ENCODE measurements around the gene C14orf93. TPM values are rescaled to one million over a fixed set of nuclear protein-coding genes. Genes with fewer than 3 reads are reported as not detected.

C14orf93 gene
- total RNA-seq, 6 experiments from 2014 or later: 3.6 to 7.0 (median 5.7) TPM

GRCh38 chr14:23052671-23053070 is 42.7 kb upstream of the C14orf93 start:
- peaks cover 5% of the 10 kb centered on the region for H3K27me3 Mint-ChIP-seq (ENCODE audit: insufficient read depth)
- DNase-seq: no peak
- H3K9me3 Mint-ChIP-seq: no peaks in the 10 kb centered on the region
- H3K36me3 Mint-ChIP-seq (ENCODE audit: low read depth): peaks cover under 1% of the 10 kb centered on the region; the same call in 1 of the 2 replicates
- no peak overlapping the region for H3K27ac Mint-ChIP-seq
- TF ChIP-seq CTCF (IDR thresholded peaks at IDR 0.05): no peak
- H3K4me1 Mint-ChIP-seq (ENCODE audit: low read depth): peaks cover 18% of the 10 kb centered on the region
- no peak overlapping the region for H3K4me3 Mint-ChIP-seq

GRCh38 chr14:23052182-23052623 is 42.3 kb upstream of the C14orf93 start:
- H3K4me3 Mint-ChIP-seq: no peak overlapping the region
- no peaks in the 10 kb centered on the region for H3K9me3 Mint-ChIP-seq
- H3K27ac Mint-ChIP-seq: no peak overlapping the region
- peaks cover 18% of the 10 kb centered on the region for H3K4me1 Mint-ChIP-seq (ENCODE audit: low read depth)
- no peak for TF ChIP-seq CTCF (IDR thresholded peaks at IDR 0.05)
- DNase-seq: no peak
- H3K36me3 Mint-ChIP-seq (ENCODE audit: low read depth): peaks cover 5% of the 10 kb centered on the region; the same call in 1 of the 2 replicates
- H3K27me3 Mint-ChIP-seq (ENCODE audit: insufficient read depth): peaks cover 5% of the 10 kb centered on the region

GRCh38 chr14:23051141-23052057 is 41.5 kb upstream of the C14orf93 start:
- peaks cover 5% of the 10 kb centered on the region; the same call in 1 of the 2 replicates for H3K36me3 Mint-ChIP-seq (ENCODE audit: low read depth)

GRCh38 chr14:23049011-23049410 is 39.1 kb upstream of the C14orf93 start:
- H3K4me3 Mint-ChIP-seq: no peak overlapping the region
- H3K27me3 Mint-ChIP-seq (ENCODE audit: insufficient read depth): peaks cover 3% of the 10 kb centered on the region
- H3K4me1 Mint-ChIP-seq (ENCODE audit: low read depth): peaks cover 18% of the 10 kb centered on the region
- H3K9me3 Mint-ChIP-seq: no peaks in the 10 kb centered on the region
- no peak for TF ChIP-seq CTCF (IDR thresholded peaks at IDR 0.05)
- H3K36me3 Mint-ChIP-seq (ENCODE audit: low read depth): peaks cover 5% of the 10 kb centered on the region; the same call in 1 of the 2 replicates
- H3K27ac Mint-ChIP-seq: no peak overlapping the region
- no peak for DNase-seq

More at GRCh38 chr14:23051141-23052057, 41.5 kb upstream of the C14orf93 start:
- H3K4me1 Mint-ChIP-seq (ENCODE audit: low read depth): peaks cover 10% of the 10 kb centered on the region
- DNase-seq: no peak
- peaks cover 3% of the 10 kb centered on the region for H3K27me3 Mint-ChIP-seq (ENCODE audit: insufficient read depth)
- no peak overlapping the region for H3K27ac Mint-ChIP-seq
- no peak for TF ChIP-seq CTCF (IDR thresholded peaks at IDR 0.05)
- no peak overlapping the region for H3K4me3 Mint-ChIP-seq
- H3K9me3 Mint-ChIP-seq: no peaks in the 10 kb centered on the region

GRCh38 chr14:23047751-23048693 is 38.1 kb upstream of the C14orf93 start:
- H3K36me3 Mint-ChIP-seq (ENCODE audit: low read depth): peaks cover 5% of the 10 kb centered on the region; the same call in 1 of the 2 replicates
- no peak overlapping the region for H3K4me3 Mint-ChIP-seq
- no peak overlapping the region for H3K27ac Mint-ChIP-seq

More at GRCh38 chr14:23047751-23048693, 38.1 kb upstream of the C14orf93 start:
- DNase-seq: no peak
- Mint-ChIP-seq H3K27me3 (ENCODE audit: insufficient read depth) (peaks cover 4% of the 10 kb centered on the region), H3K9me3 (no peaks in the 10 kb centered on the region), H3K4me1 (ENCODE audit: low read depth) (peaks cover 18% of the 10 kb centered on the region)
- TF ChIP-seq CTCF (IDR thresholded peaks at IDR 0.05): no peak
